Liver (tissue), 3 donors: ENCODE results near the gene SDK2.

Experiments
- ATF3 ChIP-seq: IDR thresholded peaks from 2 replicates; pipeline ENCODE4 v1.6.1; 2016; ENCODE audit warnings: antibody characterized with exemption
- CTCF ChIP-seq: fragments of 150-350 bp; IDR thresholded peaks from 2 replicates; pipeline ENCODE4 v1.5.1; 2017; ENCODE audit warnings: improper control_type of control experiment, low read depth, low read length; ENCODE audit not compliant: missing input control
- EGR1 ChIP-seq, 2 donors: IDR thresholded peaks; 2 replicates each; pipeline ENCODE4 v1.6.1; 2016 to 2018; ENCODE audit warnings: antibody characterized with exemption in 2 of 2, low read depth in 2 of 2
- GABPA ChIP-seq, 2 donors: IDR thresholded peaks in 1 of 2; conservative IDR thresholded peaks in 1 of 2; 2 replicates each; pipeline ENCODE4 v1.6.1; 2016; ENCODE audit warnings: antibody characterized with exemption in 2 of 2, mild to moderate bottlenecking in 1 of 2, moderate library complexity in 1 of 2
- JUND ChIP-seq, 2 donors: IDR thresholded peaks; 2 replicates each; pipeline ENCODE4 v1.6.1; 2016; ENCODE audit warnings: antibody characterized with exemption in 2 of 2
- MAX ChIP-seq: IDR thresholded peaks from 2 replicates; pipeline ENCODE4 v1.6.1; 2016; ENCODE audit warnings: antibody characterized with exemption
- NR2F2 ChIP-seq: IDR thresholded peaks from 2 replicates; pipeline ENCODE4 v1.6.1; 2016; ENCODE audit warnings: antibody characterized with exemption
- RAD21 ChIP-seq, 2 donors: IDR thresholded peaks; 2 replicates each; pipeline ENCODE4 v1.6.1; 2016; ENCODE audit warnings: antibody characterized with exemption in 2 of 2, mild to moderate bottlenecking in 2 of 2
- RXRA ChIP-seq, 2 donors: IDR thresholded peaks; 2 replicates each; pipeline ENCODE4 v1.6.1; 2017 to 2018; ENCODE audit warnings: antibody characterized with exemption in 2 of 2, mild to moderate bottlenecking in 1 of 2
- TAF1 ChIP-seq: conservative IDR thresholded peaks from 2 replicates; pipeline ENCODE4 v1.6.1; 2016; ENCODE audit warnings: antibody characterized with exemption, mild to moderate bottlenecking
- YY1 ChIP-seq: IDR thresholded peaks from 2 replicates; pipeline ENCODE4 v1.6.1; 2016; ENCODE audit warnings: antibody characterized with exemption, mild to moderate bottlenecking
- TF ChIP-seq, protein P1 (sequence below): IDR thresholded peaks from 2 replicates; pipeline ENCODE4 v1.6.1; 2016; ENCODE audit warnings: antibody characterized with exemption
- donor health status: healthy.
- donor health status: healthy.

GRCh38 chr17:73643001-73643851 lies 1.0 kb downstream of the SDK2 start:
- no peak for TF ChIP-seq CTCF
- no peak for TF ChIP-seq YY1
- no peak for TF ChIP-seq RXRA (IDR thresholded peaks at IDR 0.05)
- TF ChIP-seq ATF3: no peak
- TF ChIP-seq MAX: no peak
- TF ChIP-seq EGR1 (IDR thresholded peaks at IDR 0.05; ENCODE audit: low read depth in 2 of 2): no peak
- TF ChIP-seq, protein P1, sequence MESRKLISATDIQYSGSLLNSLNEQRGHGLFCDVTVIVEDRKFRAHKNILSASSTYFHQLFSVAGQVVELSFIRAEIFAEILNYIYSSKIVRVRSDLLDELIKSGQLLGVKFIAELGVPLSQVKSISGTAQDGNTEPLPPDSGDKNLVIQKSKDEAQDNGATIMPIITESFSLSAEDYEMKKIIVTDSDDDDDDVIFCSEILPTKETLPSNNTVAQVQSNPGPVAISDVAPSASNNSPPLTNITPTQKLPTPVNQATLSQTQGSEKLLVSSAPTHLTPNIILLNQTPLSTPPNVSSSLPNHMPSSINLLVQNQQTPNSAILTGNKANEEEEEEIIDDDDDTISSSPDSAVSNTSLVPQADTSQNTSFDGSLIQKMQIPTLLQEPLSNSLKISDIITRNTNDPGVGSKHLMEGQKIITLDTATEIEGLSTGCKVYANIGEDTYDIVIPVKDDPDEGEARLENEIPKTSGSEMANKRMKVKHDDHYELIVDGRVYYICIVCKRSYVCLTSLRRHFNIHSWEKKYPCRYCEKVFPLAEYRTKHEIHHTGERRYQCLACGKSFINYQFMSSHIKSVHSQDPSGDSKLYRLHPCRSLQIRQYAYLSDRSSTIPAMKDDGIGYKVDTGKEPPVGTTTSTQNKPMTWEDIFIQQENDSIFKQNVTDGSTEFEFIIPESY: no peak
- no peak for TF ChIP-seq NR2F2
- peak in 1 of 2 donors; percentile 9 for TF ChIP-seq RAD21 (IDR thresholded peaks at IDR 0.05)
- TF ChIP-seq TAF1: no peak
- no peak for TF ChIP-seq JUND (IDR thresholded peaks at IDR 0.05)
- TF ChIP-seq GABPA (IDR thresholded peaks at IDR 0.05 in 1 of 2, conservative IDR thresholded peaks at IDR 0.05 in 1 of 2): no peak
